Inflammatory macrophage treated with lipopolysaccharide for 4 hours (primary cell): ENCODE data around the gene NOA1.
"Not testable (repeated sequence)": the region's sequence is repeated elsewhere in the genome, so short reads cannot be mapped to it uniquely, and the experiment has no call there.

Source experiments
- DNase-seq: peaks from one replicate; pipeline ENCODE4 v3.0.0-alpha.2; 2020

The NOA1 gene

DNA sequence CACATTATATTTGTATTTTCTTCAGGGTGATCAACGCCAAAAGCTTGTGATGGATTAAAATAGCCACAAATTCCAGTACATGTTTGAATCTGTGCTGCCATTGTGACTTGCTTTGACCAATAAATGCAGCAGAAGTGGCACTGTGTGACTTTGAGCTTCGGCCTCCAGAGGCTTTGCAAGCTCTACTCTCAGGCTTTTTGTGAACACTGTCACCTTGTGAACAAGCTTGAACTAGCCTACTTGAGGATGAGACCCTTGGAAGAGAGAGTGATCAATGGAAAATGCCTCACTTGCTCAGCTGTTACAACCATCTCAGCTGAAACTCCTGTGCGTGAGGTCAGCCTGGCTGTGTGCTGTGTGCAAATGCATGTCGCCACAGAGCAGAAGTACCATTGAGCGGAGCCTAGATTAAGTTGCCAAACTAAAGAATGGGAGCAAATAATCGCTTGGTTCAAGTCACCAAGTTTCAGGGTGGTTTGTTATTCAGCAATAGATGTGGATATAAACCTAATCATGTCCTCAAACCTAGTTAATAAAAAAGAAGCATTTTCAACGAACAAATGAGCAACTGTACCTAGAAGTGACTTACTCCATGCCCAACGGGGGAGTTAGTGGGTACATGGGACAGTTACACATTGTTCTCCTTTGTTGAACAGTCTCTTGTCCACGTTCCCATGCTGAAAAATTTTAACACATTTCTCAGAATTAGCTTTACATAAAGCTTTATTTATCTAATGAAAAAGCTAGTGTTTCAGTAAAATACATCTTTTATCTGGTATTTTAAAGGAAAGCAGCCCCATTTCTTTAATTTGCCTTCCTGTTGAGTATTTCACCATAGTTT lies 23.5 kb downstream of the NOA1 start:
- no peak for DNase-seq

DNA sequence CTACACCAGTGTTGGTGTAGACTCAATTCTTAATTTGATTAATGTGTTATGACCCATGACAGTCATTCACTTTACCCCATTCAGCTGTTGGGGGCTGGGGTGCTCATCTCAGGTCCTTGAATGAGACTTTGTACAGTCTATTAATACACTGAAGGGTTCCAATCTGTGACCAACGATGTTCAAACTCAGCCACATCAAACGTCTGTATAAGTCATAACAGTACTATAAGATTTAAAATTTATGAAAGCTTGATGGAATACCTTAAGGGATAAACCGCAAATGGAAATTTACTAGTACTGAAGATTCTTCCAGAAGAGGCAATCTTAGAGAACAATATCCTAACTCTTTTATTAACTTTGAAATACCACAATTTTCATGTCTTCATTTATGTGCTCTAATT lies 36.0 kb downstream of the NOA1 start:
- DNase-seq, result no peak

DNA sequence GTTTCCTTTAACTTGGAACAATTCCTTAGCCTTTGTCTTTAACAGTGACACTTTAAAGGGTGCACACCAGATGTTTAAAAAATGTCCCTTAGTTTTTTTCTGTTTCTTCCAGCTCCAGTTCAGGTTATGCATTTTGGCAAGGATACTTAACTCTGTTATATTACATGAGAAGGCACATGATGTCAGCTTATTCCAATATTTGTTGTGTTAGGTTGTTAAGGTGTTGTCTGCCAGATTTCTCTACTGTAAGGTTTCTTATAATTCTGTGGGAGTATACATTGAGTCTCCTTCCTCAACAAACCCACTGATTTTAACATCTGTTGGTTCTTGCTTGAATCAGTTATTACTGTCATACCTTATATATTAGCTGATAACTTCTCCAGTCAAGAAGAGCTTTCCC lies 36.4 kb downstream of the NOA1 start:
- DNase-seq, result no peak

DNA sequence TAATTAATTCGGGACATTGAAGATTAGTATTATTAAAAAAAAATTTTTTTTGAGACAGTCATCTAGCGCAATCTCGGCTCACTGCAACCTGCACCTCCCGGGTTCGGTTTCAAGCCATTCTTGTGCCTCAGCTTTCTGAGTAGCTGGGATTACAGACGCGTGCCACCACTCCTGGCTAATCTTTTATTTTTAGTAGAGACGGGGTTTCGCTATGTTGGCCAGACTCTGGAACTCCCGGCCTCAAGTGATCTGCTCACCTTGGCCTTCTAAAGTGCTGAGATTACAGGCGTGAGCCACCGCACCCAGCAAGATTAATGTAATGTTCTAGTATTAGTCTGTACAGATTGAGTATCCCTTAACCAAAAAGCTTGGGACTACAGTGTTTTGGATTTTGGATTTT lies 37.0 kb downstream of the NOA1 start:
- no peak for DNase-seq

DNA sequence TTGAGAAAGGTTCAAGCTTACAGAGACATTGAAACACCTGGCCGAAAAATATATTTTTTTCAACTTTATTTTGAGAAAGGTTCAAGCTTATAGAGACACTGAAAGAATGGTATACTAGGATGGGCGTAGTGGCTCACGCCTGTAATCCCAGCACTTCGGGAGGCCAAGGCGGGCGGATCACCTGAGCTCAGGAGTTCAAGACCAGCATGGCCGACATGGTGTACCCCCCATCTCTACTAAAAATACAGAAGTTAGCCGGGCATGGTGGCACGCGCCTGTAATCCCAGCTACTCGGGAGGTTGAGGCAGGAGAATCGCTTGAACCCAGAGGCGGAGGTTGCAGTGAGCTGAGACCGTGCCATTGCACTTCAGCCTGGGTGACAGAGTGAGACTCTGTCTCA lies 37.6 kb downstream of the NOA1 start:
- DNase-seq, result not testable (repeated sequence)

DNA sequence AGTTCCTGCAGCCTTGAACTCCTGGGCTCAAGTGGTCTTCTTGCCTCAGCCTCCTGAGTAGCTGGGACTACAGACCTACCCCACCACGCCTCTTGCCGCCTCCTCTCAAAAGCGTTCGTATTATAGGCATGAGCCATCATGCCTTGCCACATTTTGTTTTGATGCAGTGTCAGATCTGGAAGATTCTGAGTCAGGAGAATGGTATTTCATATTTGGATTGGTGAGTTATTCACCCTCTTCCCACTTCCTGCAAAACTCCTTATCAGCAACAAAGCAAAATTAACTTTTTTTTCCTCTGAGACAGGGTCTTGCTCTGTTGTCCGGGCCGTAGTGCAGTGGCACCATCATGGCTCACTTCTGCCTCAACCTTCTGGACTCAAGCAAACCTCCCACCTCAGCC lies 40.1 kb downstream of the NOA1 start:
- DNase-seq, result no peak

DNA sequence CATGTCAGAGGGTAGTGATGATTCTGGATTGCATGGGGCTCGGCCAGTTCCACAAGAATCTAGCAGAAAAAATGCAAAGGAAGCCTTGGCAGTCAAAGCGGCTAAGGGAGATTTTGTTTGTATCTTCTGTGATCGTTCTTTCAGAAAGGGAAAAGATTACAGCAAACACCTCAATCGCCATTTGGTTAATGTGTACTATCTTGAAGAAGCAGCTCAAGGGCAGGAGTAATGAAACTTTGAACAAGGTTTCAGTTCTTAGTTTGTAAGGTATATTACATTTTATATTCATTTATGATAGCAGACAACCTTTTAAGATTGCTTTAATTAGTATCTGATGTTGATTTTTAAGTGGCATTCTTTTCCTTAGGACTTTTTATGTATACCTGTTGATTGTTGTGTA lies 45.5 kb downstream of the NOA1 start:
- no peak for DNase-seq

DNA sequence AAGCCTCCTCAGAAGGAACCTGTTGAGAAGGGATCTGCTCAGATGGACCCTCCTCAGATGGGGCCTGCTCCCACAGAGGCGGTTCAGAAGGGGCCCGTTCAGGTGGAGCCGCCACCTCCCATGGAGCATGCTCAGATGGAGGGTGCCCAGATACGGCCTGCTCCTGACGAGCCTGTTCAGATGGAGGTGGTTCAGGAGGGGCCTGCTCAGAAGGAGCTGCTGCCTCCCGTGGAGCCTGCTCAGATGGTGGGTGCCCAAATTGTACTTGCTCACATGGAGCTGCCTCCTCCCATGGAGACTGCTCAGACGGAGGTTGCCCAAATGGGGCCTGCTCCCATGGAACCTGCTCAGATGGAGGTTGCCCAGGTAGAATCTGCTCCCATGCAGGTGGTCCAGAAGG lies 46.8 kb downstream of the NOA1 start:
- DNase-seq, result no peak

DNA sequence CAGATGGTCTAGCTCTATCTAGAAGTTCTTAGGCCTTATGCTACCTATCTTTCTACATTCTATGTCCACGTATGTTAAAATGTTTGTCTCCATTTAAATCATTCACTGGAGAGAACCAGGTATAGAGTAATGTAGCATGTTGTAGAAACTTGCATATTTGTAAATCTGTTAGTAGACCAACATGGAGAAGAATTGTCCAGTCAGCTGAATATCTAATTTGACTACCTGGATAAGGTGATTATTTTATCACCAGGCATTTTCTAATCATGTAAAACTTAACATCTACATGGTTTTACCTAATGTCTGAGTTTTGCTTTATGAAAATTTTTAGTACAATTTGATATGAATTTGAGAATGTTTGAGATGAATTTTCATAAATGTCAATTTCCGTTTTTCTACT lies 50.2 kb downstream of the NOA1 start:
- no peak for DNase-seq

DNA sequence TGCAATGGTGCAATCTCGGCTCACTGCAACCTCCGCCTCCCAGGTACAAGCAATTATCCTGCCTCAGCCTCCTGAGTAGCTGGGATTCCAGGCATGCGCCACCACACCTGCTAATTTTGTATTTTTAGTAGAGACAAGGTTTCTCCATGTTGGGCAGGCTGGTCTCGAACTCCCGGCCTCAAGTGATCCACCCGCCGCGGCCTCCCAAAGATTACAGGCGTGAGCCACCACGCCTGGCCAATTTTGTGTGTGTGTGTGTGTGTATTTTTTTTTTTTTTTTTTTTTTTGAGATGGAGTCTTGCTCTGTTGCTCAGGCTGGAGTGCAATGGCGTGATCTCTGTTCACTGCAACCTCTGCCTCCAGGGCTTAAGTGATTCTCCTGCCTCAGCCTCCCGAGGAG lies 62.4 kb downstream of the NOA1 start:
- not testable (repeated sequence) for DNase-seq

DNA sequence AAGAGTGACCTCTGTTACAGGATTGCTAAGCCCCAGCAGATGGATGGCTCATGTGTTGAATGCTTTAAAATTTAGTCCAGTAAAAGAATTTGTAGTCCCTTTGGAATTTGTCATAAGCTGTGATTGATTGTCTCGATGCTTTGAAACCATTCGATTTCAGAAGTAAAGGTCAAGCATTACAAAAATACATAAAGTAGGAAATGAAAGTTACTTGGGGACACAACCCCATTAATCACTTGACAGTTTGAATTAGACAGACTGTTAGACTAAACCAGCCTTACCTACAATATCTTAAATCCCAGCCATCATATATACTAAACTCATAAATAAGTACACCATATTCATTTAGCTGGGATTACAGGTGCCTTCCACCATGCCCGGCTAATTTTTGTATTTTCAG lies 63.1 kb downstream of the NOA1 start:
- peak; percentile 16 for DNase-seq
